SK-N-SH (cell line): ENCODE results near the gene UCK2.

Source experiments
- CTCF ChIP-seq: fragments of 200-600 bp; sonication (generic); IDR thresholded peaks from 2 replicates; pipeline ENCODE4 v1.6.1; 2017; ENCODE audit warnings: antibody characterized with exemption, mild to moderate bottlenecking, moderate library complexity
- GATA2 ChIP-seq: sonication (generic); formaldehyde crosslinking; IDR thresholded peaks from 2 replicates; pipeline ENCODE4 v1.5.0; 2020; ENCODE audit warnings: mild to moderate bottlenecking, missing genetic modification reagents
- NRF1 ChIP-seq: IDR thresholded peaks from 2 replicates; pipeline ENCODE4 v1.6.1; 2012; ENCODE audit warnings: low read depth, mild to moderate bottlenecking, low read length
- PBX3 ChIP-seq: IDR thresholded peaks from 2 replicates; pipeline ENCODE4; 2012
- POLR2AphosphoS5 ChIP-seq: IDR thresholded peaks from 2 replicates; pipeline ENCODE4 v1.6.1; 2012; ENCODE audit warnings: low read depth, low read length
- SIN3A ChIP-seq: IDR thresholded peaks from 2 replicates; pipeline ENCODE4 v1.6.1; 2012; ENCODE audit warnings: low read depth, mild to moderate bottlenecking, low read length, moderate library complexity, borderline replicate concordance
- ZBTB33 ChIP-seq: IDR thresholded peaks from 2 replicates; pipeline ENCODE4 v1.4.0; 2012; ENCODE audit warnings: low read depth, borderline replicate concordance

- TF ChIP-seq PBX3: no peak
- TF ChIP-seq CTCF: no peak
- TF ChIP-seq NRF1: no peak
- TF ChIP-seq SIN3A: no peak
- TF ChIP-seq ZBTB33: no peak
- no peak for TF ChIP-seq POLR2AphosphoS5
- TF ChIP-seq GATA2: no peak
Observed at GRCh38 chr1:165833358-165833757, 5.9 kb downstream of the UCK2 start.
